WTC11 (cell line): ENCODE results near the gene PCBP3. TPM values are rescaled to one million over a fixed set of nuclear protein-coding genes. Genes with fewer than 3 reads are reported as not detected.
"Not testable (repeated sequence)": the region's sequence is repeated elsewhere in the genome, so short reads cannot be mapped to it uniquely, and the experiment has no call there.

Experiments
- ATAC-seq: fragments of 200-7000 bp; cut with Tn5 transposase; 2 replicates; pipeline ENCODE4 v1.10.0; 2021; ENCODE audit warnings: mild to moderate bottlenecking, moderate library complexity
- CTCF ChIA-PET: fragments of 300-600 bp; sonication (Branson Sonifier 250); formaldehyde crosslinking; loops from one replicate; lab custom pipeline; 2021; ENCODE audit warnings: antibody characterized with exemption; lab: Charles Lee
- POLR2A ChIA-PET: fragments of 350-600 bp; sonication (Branson Sonifier 250); formaldehyde crosslinking; loops from one replicate; lab custom pipeline; 2021; ENCODE audit warnings: antibody characterized with exemption; lab: Charles Lee
- DNase-seq: peaks from one replicate; pipeline ENCODE4 v3.0.0; 2021; ENCODE audit warnings: low spot score
- H3K27ac Mint-ChIP-seq: 2 replicates; pipeline ENCODE4 v1.8.0; 2021; ENCODE audit warnings: mixed read lengths
- H3K27me3 Mint-ChIP-seq: 2 replicates; pipeline ENCODE4 v1.8.0; 2021; ENCODE audit warnings: low read depth, mild to moderate bottlenecking, moderate library complexity, mixed read lengths
- H3K36me3 Mint-ChIP-seq: 2 replicates; pipeline ENCODE4 v1.8.0; 2021; ENCODE audit warnings: mixed read lengths
- H3K4me1 Mint-ChIP-seq: 2 replicates; pipeline ENCODE4 v1.8.0; 2022; ENCODE audit warnings: mixed read lengths
- H3K4me3 Mint-ChIP-seq: 2 replicates; pipeline ENCODE4 v1.8.0; 2021; ENCODE audit warnings: mild to moderate bottlenecking, moderate library complexity, mixed read lengths
- H3K9me3 Mint-ChIP-seq: 2 replicates; pipeline ENCODE4 v1.8.0; 2021; ENCODE audit warnings: mixed read lengths
- ATF3 ChIP-seq: sonication (generic); formaldehyde crosslinking; conservative IDR thresholded peaks from 2 replicates; pipeline ENCODE4 v1.8.1; 2022; ENCODE audit warnings: mild to moderate bottlenecking, missing genetic modification reagents
- ATF6 ChIP-seq: sonication (generic); formaldehyde crosslinking; IDR thresholded peaks from 2 replicates; pipeline ENCODE4 v1.8.1; 2023; ENCODE audit warnings: mild to moderate bottlenecking, missing genetic modification reagents
- CDX4 ChIP-seq: fragments of 250-450 bp; sonication (Bioruptor Pico); IDR thresholded peaks from 2 replicates; pipeline ENCODE4 v1.9.0; 2021; ENCODE audit warnings: moderate library complexity, mild to moderate bottlenecking, inconsistent platforms, borderline replicate concordance
- ESRRA ChIP-seq: sonication (generic); formaldehyde crosslinking; IDR thresholded peaks from 2 replicates; pipeline ENCODE4 v1.8.1; 2022; ENCODE audit warnings: mild to moderate bottlenecking, missing genetic modification reagents, borderline replicate concordance
- GTF2I ChIP-seq: fragments of 250-450 bp; sonication (Bioruptor Pico); conservative IDR thresholded peaks from 2 replicates; pipeline ENCODE4 v1.4.0; 2021; ENCODE audit warnings: mild to moderate bottlenecking
- JAZF1 ChIP-seq: fragments of 250-450 bp; sonication (Bioruptor Pico); IDR thresholded peaks from 2 replicates; pipeline ENCODE4 v1.9.0; 2021; ENCODE audit warnings: moderate library complexity, mild to moderate bottlenecking, inconsistent platforms
- MAX ChIP-seq: sonication (generic); formaldehyde crosslinking; IDR thresholded peaks from 2 replicates; pipeline ENCODE4 v1.8.0; 2022; ENCODE audit warnings: mild to moderate bottlenecking, missing genetic modification reagents
- MYBL2 ChIP-seq: sonication (generic); formaldehyde crosslinking; IDR thresholded peaks from 2 replicates; pipeline ENCODE4 v1.8.1; 2023; ENCODE audit warnings: mild to moderate bottlenecking, moderate library complexity, missing genetic modification reagents
- NFYB ChIP-seq: sonication (generic); formaldehyde crosslinking; conservative IDR thresholded peaks from 2 replicates; pipeline ENCODE4 v1.8.0; 2022; ENCODE audit warnings: low read depth, missing genetic modification reagents
- NR2C2 ChIP-seq: sonication (generic); formaldehyde crosslinking; IDR thresholded peaks from 2 replicates; pipeline ENCODE4 v1.8.0; 2022; ENCODE audit warnings: mild to moderate bottlenecking, missing genetic modification reagents
- PRDM15 ChIP-seq: sonication (generic); formaldehyde crosslinking; IDR thresholded peaks from 2 replicates; pipeline ENCODE4 v1.8.0; 2022; ENCODE audit warnings: missing genetic modification reagents
- ZBTB21 ChIP-seq: sonication (generic); formaldehyde crosslinking; IDR thresholded peaks from 2 replicates; pipeline ENCODE4 v1.8.1; 2023; ENCODE audit warnings: mild to moderate bottlenecking, missing genetic modification reagents, borderline replicate concordance
- ZNF121 ChIP-seq: sonication (generic); formaldehyde crosslinking; IDR thresholded peaks from 2 replicates; pipeline ENCODE4 v1.8.0; 2023; ENCODE audit warnings: missing genetic modification reagents
- ZNF263 ChIP-seq: sonication (generic); formaldehyde crosslinking; IDR thresholded peaks from 2 replicates; pipeline ENCODE4 v1.8.1; 2022; ENCODE audit warnings: low read depth, mild to moderate bottlenecking, moderate library complexity, missing genetic modification reagents
- ZSCAN18 ChIP-seq: fragments of 250-450 bp; sonication (Bioruptor Pico); IDR thresholded peaks from 2 replicates; pipeline ENCODE4 v2.1.2; 2022; ENCODE audit warnings: mild to moderate bottlenecking, moderate library complexity
- total RNA-seq: library from RNA; stranded (reverse); gene quantifications from 3 replicates; pipeline ENCODE4 v1.2.3, GENCODE V29; 2021

PCBP3 gene
- total RNA-seq, 1 experiment from 2014 or later: 8.5 TPM

GRCh38 chr21:45718413-45718812 is 74.9 kb downstream of the PCBP3 start:
- no peak overlapping the region for H3K27ac Mint-ChIP-seq
- no peaks in the 10 kb centered on the region for H3K4me1 Mint-ChIP-seq
- ATAC-seq (no peak), DNase-seq (no peak)
- ChIA-PET CTCF (no interaction called here), POLR2A (no interaction called here)
- 0 out of 2 replicates have a peak, but pooled peaks cover 3% of the 10 kb centered on the region for H3K9me3 Mint-ChIP-seq
- no peak overlapping the region for H3K4me3 Mint-ChIP-seq
- peaks cover 6% of the 10 kb centered on the region; the same call in 1 of the 2 replicates for H3K27me3 Mint-ChIP-seq
- no peaks in the 10 kb centered on the region for H3K36me3 Mint-ChIP-seq
- TF ChIP-seq MAX (no peak), MYBL2 (CRISPR knock-in tag) (no peak), NR2C2 (CRISPR knock-in tag) (no peak), ZSCAN18 (CRISPR knock-in tag) (no peak), CDX4 (CRISPR knock-in tag) (no peak), ZNF263 (CRISPR knock-in tag) (no peak), PRDM15 (no peak), GTF2I (CRISPR knock-in tag) (no peak), ZBTB21 (CRISPR knock-in tag) (no peak), ZNF121 (CRISPR knock-in tag) (no peak), ATF6 (CRISPR knock-in tag) (no peak), ESRRA (CRISPR knock-in tag) (no peak), ATF3 (CRISPR knock-in tag) (no peak), JAZF1 (CRISPR knock-in tag) (no peak)
- TF ChIP-seq, all 79 proteins: peak for 0

- no peak overlapping the region for H3K27ac Mint-ChIP-seq
- ATAC-seq: no peak
- peaks cover 6% of the 10 kb centered on the region; the same call in 1 of the 2 replicates for H3K27me3 Mint-ChIP-seq
- H3K36me3 Mint-ChIP-seq: no peaks in the 10 kb centered on the region
- CTCF ChIA-PET: no interaction called here
- H3K4me3 Mint-ChIP-seq: no peak overlapping the region
- no peak for DNase-seq
- no peak for TF ChIP-seq NFYB
- 0 out of 2 replicates have a peak, but pooled peaks cover 3% of the 10 kb centered on the region for H3K9me3 Mint-ChIP-seq
- no peaks in the 10 kb centered on the region for H3K4me1 Mint-ChIP-seq
- POLR2A ChIA-PET: no interaction called here
Measured at GRCh38 chr21:45719177-45719802, 75.8 kb downstream of the PCBP3 start.

GRCh38 chr21:45720204-45720603 is 76.7 kb downstream of the PCBP3 start:
- H3K36me3 Mint-ChIP-seq, POLR2A ChIA-PET, DNase-seq, ATAC-seq, H3K4me1 Mint-ChIP-seq, H3K9me3 Mint-ChIP-seq, H3K4me3 Mint-ChIP-seq, H3K27me3 Mint-ChIP-seq, H3K27ac Mint-ChIP-seq, CTCF ChIA-PET: not testable (repeated sequence)
